ENCODE results near the gene PTPRD. TPM values are rescaled to one million over a fixed set of nuclear protein-coding genes. Genes with fewer than 3 reads are reported as not detected.

The PTPRD gene
- total and polyA plus RNA-seq, 2 donors (not counting 1 experiment from before 2014, with no cell fraction given), result not detected

GRCh38 chr9:10071579-10071978 lies 541.2 kb downstream of the PTPRD start:
- DNase-seq, result no peak
- intact Hi-C loops (cut with micrococcal nuclease), result no loop called here
- TF ChIP-seq EZH2 (IDR thresholded peaks at IDR 0.05; ENCODE audit: borderline replicate concordance, insufficient read depth, low read depth, low read length, poor library complexity, severe bottlenecking) (no peak), CTCF (IDR thresholded peaks at IDR 0.05) (no peak)
- Histone ChIP-seq H3K27ac (ENCODE audit: low read length in 2 of 2) (no peak overlapping the region), H3K36me3 (replicated peaks in 1 of 2; ENCODE audit: control extremely low read depth in 1 of 2, control insufficient read depth in 1 of 2, extremely low read depth in 1 of 2, insufficient read depth in 2 of 2, low read length in 1 of 2) (no peaks in the 10 kb centered on the region), H3K9ac (ENCODE audit: low read length) (no peak overlapping the region), H3K4me3 (ENCODE audit: control extremely low read depth in 1 of 5, extremely low read depth in 1 of 5, insufficient read depth in 1 of 5, low read depth in 2 of 5, low read length in 4 of 5) (no peak overlapping the region), H3K4me2 (replicated peaks; ENCODE audit: low read depth, low read length, poor library complexity, severe bottlenecking) (no peak overlapping the region), H3K4me1 (ENCODE audit: control insufficient read depth in 2 of 2, insufficient read depth in 2 of 2, low read length in 2 of 2) (no peaks in the 10 kb centered on the region), H3K79me2 (ENCODE audit: control insufficient read depth, insufficient read depth, low read length) (no peaks in the 10 kb centered on the region), H4K20me1 (ENCODE audit: control insufficient read depth, insufficient read depth, low read length, poor library complexity, severe bottlenecking) (no peaks in the 10 kb centered on the region), H3K9me3 (ENCODE audit: control extremely low read depth in 1 of 3, control insufficient read depth in 2 of 3, insufficient read depth in 1 of 3, low read length in 2 of 3) (no peaks in the 10 kb centered on the region), H2AFZ (ENCODE audit: insufficient read depth, low read depth, low read length, poor library complexity, severe bottlenecking) (no peak overlapping the region), H3K27me3 (replicated peaks in 1 of 4; ENCODE audit: control extremely low read depth in 1 of 4, control insufficient read depth in 3 of 4, insufficient read depth in 4 of 4, low read length in 3 of 4) (no peaks in the 10 kb centered on the region)
- CTCF ChIA-PET, result interaction anchor here (0.7 to 1.8 kb wide), 3 partner anchors 8 to 12 kb away, joined by 3 to 5 read pairs (median 3); no protein-coding TSS in a partner anchor
- no peaks in the 10 kb centered on the region for H3K27me3 Mint-ChIP-seq
- no CpG with 5 or more reads among the region's 1 CpG for whole genome bisulfite sequencing (ENCODE audit: insufficient coverage)
- H3K9me3 Mint-ChIP-seq (ENCODE audit: insufficient read depth), result no peaks in the 10 kb centered on the region
- H3K4me1 Mint-ChIP-seq, result no peaks in the 10 kb centered on the region
- H3K4me3 Mint-ChIP-seq, result no peak overlapping the region
- no peak overlapping the region for H3K27ac Mint-ChIP-seq
- ATAC-seq (ENCODE audit: low read depth), result no peak
- POLR2A ChIA-PET, result no interaction called here

GRCh38 chr9:10062629-10063395 lies 550.0 kb downstream of the PTPRD start:
- ChIA-PET POLR2A (no interaction called here), CTCF (interaction anchor here (1.2 to 3.7 kb wide), 2 partner anchors 15 to 206 kb away, joined by 4 to 12 read pairs; no protein-coding TSS in a partner anchor)
- no peak overlapping the region for H3K4me2 ChIP-seq (replicated peaks; ENCODE audit: low read depth, low read length, poor library complexity, severe bottlenecking)
- TF ChIP-seq CTCF (IDR thresholded peaks at IDR 0.05) (no peak), EZH2 (IDR thresholded peaks at IDR 0.05; ENCODE audit: borderline replicate concordance, insufficient read depth, low read depth, low read length, poor library complexity, severe bottlenecking) (no peak)
- no peaks in the 10 kb centered on the region for H3K9me3 Mint-ChIP-seq (ENCODE audit: insufficient read depth)
- no peak overlapping the region for H3K27ac Mint-ChIP-seq
- no peaks in the 10 kb centered on the region for H3K79me2 ChIP-seq (ENCODE audit: control insufficient read depth, insufficient read depth, low read length)
- no peaks in the 10 kb centered on the region for H3K36me3 ChIP-seq (replicated peaks in 1 of 2; ENCODE audit: control extremely low read depth in 1 of 2, control insufficient read depth in 1 of 2, extremely low read depth in 1 of 2, insufficient read depth in 2 of 2, low read length in 1 of 2)
- no peaks in the 10 kb centered on the region for H3K27me3 ChIP-seq (replicated peaks in 1 of 4; ENCODE audit: control extremely low read depth in 1 of 4, control insufficient read depth in 3 of 4, insufficient read depth in 4 of 4, low read length in 3 of 4)
- H3K9me3 ChIP-seq (ENCODE audit: control extremely low read depth in 1 of 3, control insufficient read depth in 2 of 3, insufficient read depth in 1 of 3, low read length in 2 of 3), result no peaks in the 10 kb centered on the region
- intact Hi-C loops (cut with micrococcal nuclease), result no loop called here
- no peak overlapping the region for H3K4me3 ChIP-seq (ENCODE audit: control extremely low read depth in 1 of 5, extremely low read depth in 1 of 5, insufficient read depth in 1 of 5, low read depth in 2 of 5, low read length in 4 of 5)
- no peaks in the 10 kb centered on the region for H3K27me3 Mint-ChIP-seq
- H3K4me1 Mint-ChIP-seq, result no peaks in the 10 kb centered on the region
- H3K27ac ChIP-seq (ENCODE audit: low read length in 2 of 2), result no peak overlapping the region
- H4K20me1 ChIP-seq (ENCODE audit: control insufficient read depth, insufficient read depth, low read length, poor library complexity, severe bottlenecking), result no peaks in the 10 kb centered on the region
- H2AFZ ChIP-seq (ENCODE audit: insufficient read depth, low read depth, low read length, poor library complexity, severe bottlenecking), result no peak overlapping the region
- no CpG with 5 or more reads among the region's 3 CpGs for WGBS (ENCODE audit: insufficient coverage)
- H3K9ac ChIP-seq (ENCODE audit: low read length), result no peak overlapping the region
- DNase-seq (no peak), ATAC-seq (ENCODE audit: low read depth) (no peak)
- H3K4me3 Mint-ChIP-seq, result no peak overlapping the region
- H3K4me1 ChIP-seq (ENCODE audit: control insufficient read depth in 2 of 2, insufficient read depth in 2 of 2, low read length in 2 of 2), result no peaks in the 10 kb centered on the region

All from B cell (primary cell).